Left forelimb (tissue), 1 donor: Measurements from ENCODE around the gene POLK.
"Not testable (repeated sequence)": the region's sequence is repeated elsewhere in the genome, so short reads cannot be mapped to it uniquely, and the experiment has no call there.

ENCODE experiments used
- DNase-seq: peaks from one replicate; pipeline ENCODE4 v3.0.0-alpha.2; 2018; ENCODE audit warnings: low spot score

The POLK gene

GRCh38 chr5:75551471-75551870 is 39.8 kb downstream of the POLK start:
- no peak for DNase-seq

- no peak for DNase-seq
These were observed 41.1 kb downstream of the POLK start for GRCh38 chr5:75552764-75553163.

DNA sequence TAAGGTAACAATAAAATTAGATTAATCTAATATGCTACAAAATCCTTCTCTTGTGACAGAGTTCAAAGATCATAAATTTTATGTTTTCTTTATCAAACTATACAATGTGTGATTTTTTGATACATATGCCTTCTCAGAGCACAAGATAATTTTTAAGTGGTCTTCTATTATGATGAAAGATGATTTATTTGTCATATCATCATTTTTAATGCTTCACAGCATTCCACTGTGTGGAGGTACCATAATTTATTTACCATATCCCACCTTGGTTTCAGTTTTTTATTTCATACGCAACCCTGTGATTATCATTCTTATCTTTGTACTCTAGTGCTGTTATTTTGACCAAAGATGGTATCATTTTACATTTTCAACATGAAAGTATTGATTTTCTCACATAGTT is 41.7 kb downstream of the POLK start:
- DNase-seq, result no peak

DNA sequence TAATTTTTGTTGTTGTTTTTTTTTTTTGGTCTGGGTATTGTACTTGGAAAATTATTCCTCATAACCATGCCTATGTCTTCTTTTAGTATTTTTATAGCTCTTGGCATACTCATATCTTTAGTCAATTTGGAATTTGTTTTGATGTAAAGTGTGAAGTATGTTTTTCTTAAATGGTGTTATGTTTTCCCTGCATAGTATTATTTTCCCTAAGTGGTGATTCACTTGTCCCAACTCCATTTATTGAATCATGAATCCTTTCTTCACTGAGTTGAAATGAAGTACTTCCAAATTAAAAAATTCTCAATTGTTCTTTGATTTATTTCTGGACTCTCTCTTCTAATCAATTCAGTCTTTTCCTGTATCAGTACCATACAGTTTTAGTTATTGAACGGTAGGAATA is 46.5 kb downstream of the POLK start:
- no peak for DNase-seq

DNA sequence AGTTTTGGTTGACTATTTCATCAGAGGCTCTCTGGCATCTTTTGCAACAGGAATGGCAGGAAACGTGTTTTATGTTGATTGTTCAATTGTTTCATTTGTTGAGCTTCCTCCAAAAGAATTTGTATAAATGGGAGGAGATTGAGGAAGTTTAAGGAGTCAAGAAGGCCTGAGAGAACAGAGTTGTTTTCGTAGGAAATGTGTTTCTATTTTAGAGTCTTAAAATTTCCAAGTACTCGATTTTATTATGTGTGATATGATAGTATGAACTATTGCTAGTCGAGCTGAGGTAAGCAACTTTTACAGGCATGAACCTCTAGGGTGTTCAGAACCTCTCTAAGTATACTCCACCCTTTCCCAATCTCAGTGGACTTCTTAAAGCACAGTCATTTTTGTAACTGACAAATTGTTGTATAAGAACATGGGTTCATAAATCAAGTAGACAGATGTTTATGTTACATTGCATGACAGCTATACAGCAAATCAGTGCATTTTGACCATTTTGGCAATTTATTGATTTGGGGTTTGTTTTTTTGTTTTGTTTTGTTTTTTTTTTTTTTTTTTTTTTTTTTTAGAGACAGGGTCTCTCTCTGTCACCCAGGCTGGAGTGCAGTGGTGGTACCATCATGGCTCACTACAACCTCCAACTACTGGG is 47.4 kb downstream of the POLK start:
- DNase-seq, result no peak

DNA sequence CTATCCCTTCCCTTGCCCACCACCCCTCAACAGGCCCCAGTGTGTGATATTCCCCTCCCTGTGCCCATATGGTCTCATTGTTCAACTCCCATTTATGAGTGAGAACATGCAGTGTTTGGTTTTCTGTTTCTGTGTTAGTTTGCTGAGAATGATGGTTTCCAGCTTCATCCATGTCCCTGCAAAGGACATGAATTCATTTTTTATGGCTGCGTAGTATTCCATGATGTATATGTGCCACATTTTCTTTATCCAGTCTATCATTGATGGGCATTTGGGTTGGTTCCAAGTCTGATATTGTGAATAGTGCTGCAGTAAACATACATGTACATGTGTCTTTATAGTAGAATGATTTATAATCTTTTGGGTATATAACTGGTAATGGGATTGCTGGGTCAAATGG is 49.0 kb downstream of the POLK start:
- DNase-seq, result not testable (repeated sequence)

GRCh38 chr5:75565991-75566709 is 54.5 kb downstream of the POLK start:
- not testable (repeated sequence) for DNase-seq

- DNase-seq, result no peak
These were observed 55.1 kb downstream of the POLK start for GRCh38 chr5:75566710-75567309.

- no peak for DNase-seq
These were observed 56.0 kb downstream of the POLK start for GRCh38 chr5:75567710-75568109.

DNA sequence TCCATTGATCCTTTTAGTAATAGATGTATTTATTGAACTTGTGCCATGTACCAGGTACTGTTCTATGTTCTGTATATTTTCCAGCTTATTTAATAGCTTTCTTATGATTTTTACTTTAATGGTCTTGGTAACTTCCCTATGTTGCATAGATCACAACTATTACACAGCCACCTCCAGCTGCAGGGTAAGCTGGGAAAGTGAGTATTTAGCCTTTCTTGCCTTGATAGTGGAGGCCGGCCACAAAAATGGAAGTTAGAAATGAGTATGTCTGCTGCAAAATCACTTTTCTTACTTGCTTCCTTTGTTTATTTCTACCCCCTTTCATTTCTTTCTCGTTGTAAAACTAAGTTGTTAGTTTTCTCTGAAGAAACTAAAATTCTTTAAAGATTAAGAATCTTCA is 56.5 kb downstream of the POLK start:
- DNase-seq, result no peak

GRCh38 chr5:75571547-75571946 is 59.9 kb downstream of the POLK start:
- no peak for DNase-seq

- DNase-seq, result no peak
These were observed 63.1 kb downstream of the POLK start for GRCh38 chr5:75574791-75575190.

GRCh38 chr5:75578280-75578679 is 66.6 kb downstream of the POLK start:
- not testable (repeated sequence) for DNase-seq

DNA sequence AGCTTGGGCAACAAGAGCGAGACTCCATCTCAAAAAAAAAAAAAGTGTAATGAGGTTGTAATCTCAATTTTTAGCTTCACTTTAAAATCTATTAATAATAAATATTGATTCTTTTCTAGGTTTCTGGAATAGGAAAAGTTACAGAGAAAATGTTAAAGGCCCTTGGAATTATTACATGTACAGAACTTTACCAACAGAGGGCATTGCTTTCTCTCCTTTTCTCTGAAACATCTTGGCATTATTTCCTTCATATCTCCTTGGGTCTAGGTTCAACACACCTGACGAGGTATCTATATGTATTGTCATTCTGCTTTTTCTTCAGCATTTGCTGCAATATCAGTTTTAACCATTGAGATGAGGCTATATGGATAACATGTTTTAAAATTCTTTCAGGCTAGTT is 73.0 kb downstream of the POLK start:
- DNase-seq, result no peak

GRCh38 chr5:75588666-75589065 is 77.0 kb downstream of the POLK start:
- DNase-seq, result no peak

DNA sequence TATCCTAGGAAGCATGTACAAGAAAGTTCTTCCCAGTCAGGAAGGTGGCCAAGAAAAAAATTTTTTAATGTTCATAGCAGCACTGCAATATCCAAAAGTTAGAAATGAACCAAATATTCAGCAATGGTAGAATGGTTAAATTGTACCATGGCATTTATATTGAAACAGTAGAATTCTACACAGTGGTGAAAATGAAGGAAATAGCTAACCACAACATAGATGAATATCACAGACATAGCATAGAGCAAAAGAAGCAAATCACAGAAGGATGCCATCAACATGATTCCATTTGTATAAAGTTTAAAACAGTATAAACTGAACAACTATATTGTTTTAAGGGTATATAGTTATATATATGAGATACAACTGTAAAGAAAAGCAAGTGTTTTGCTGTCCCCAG is 88.8 kb downstream of the POLK start:
- no peak for DNase-seq

GRCh38 chr5:75601567-75601966 is 89.9 kb downstream of the POLK start:
- no peak for DNase-seq

GRCh38 chr5:75601996-75602395 is 90.3 kb downstream of the POLK start:
- DNase-seq, result no peak

- no peak for DNase-seq
These were observed 91.7 kb downstream of the POLK start for GRCh38 chr5:75603371-75603770.

DNA sequence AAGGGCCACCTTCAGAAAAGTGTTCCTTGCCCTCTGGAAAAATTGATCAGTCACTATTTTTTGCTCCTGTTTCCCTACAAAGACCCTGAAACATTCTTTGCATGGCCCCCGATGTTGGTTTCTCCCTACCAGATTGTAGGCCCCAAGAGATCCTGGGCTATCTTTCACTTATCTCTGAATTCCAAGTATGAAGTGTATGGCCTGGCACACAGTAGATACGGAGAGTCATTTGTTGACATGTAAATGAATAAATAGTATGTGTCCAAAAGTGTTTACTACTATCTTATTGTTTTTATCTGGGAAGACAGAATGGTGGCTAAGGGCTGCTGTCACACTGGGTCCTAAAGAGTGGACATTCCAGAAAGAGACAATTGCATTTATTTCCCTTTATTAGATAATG is 92.1 kb downstream of the POLK start:
- no peak for DNase-seq

DNA sequence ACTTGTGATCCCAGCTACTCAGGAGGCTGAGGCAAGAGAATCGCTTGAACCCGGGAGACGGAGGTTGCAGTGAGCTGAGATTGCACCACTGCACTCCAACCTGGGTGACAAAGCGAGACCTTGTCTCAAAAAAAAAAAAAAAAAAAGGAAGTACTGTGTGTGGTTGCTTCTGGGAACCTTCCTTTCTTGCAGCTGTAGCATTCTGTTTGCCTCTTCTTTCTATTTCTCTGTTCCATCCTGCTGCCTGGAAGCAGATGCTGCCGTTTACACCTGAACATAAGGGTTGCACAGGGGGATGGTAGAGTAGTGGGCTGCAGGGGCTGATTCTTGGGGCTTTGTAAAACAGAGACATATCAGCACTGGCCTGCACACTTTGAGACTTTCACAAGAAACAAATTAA is 95.7 kb downstream of the POLK start:
- DNase-seq, result not testable (repeated sequence)

DNA sequence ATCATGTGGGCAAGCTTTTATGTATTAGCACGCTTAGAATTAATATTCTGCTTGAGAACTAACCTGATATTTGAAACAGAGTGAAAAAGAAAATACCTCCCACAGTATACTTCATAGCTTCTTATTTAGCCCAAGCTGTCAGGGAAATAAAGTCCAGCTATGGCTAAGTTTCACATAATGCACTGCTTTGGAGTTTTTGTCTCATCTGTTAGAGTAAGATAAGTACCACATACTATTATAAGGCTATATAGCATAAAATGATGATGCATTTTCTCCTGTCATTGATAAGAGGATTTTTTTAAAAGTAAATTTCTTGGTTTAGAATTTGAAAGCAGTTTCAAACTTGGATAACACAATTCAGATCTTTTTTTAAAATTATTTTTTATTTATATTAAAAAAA is 97.2 kb downstream of the POLK start:
- no peak for DNase-seq

- no peak for DNase-seq
These were observed 98.5 kb downstream of the POLK start for GRCh38 chr5:75610201-75610600.
